ENCODE results near the gene INPP4A.
A peak's percentile ranks its signal among the peaks of the same experiment; 100 is the strongest.
"Not testable (repeated sequence)": the region's sequence is repeated elsewhere in the genome, so short reads cannot be mapped to it uniquely, and the experiment has no call there.

Gene INPP4A

DNA sequence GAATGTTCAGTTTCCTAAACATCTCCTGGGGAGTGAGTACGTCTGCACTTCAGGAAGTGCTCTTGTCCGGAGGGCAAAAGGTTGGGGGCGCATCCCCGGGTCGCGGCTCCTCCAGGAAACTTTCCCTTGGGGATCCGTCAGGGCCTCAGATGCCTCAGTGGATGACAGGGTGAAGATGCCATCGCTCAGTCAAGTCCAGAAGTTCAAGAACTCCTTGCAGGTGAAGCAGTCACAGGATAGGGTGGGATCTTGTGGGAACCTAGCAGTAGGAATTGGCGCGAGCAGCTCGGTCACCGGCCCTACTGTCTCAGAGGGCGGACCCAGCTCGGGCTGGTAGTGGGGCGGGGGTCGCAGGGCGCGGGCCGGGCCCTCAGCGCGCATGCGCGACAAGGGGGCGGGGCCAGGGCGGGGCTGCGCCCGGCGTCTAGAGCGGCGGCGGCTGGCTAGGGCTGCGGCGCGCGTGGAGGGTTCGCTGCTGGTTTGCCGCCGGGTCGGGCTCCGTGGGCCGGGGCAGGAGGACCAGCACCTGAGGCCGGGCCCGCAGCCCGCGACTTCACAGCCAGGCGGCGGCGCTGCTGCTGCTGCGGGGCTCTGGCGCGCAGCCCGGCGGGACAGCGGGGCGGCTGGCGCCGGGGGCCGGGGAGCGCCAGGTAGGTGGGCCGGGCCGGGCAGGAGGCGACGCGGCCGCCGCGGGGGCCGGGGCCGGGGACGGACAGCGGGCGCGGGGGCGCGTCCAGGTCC is at the start of gene INPP4A:
INPP4A (plus strand) TSS at position 423 of the 741 bp plus-strand sequence. CDS start 75,191 bp downstream, outside the sequence.
- peak; percentile 73 for DNase-seq (ENCODE audit: low read depth in 2 of 2)

DNA sequence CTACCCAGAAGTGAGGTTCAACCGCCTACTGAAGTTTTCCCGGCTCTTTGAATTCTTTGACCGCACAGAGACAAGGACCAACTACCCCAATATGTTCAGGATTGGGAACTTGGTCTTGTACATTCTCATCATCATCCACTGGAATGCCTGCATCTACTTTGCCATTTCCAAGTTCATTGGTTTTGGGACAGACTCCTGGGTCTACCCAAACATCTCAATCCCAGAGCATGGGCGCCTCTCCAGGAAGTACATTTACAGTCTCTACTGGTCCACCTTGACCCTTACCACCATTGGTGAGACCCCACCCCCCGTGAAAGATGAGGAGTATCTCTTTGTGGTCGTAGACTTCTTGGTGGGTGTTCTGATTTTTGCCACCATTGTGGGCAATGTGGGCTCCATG is 48.7 kb upstream of the INPP4A start:
- DNase-seq (ENCODE audit: low read depth in 2 of 2) = no peak

DNA sequence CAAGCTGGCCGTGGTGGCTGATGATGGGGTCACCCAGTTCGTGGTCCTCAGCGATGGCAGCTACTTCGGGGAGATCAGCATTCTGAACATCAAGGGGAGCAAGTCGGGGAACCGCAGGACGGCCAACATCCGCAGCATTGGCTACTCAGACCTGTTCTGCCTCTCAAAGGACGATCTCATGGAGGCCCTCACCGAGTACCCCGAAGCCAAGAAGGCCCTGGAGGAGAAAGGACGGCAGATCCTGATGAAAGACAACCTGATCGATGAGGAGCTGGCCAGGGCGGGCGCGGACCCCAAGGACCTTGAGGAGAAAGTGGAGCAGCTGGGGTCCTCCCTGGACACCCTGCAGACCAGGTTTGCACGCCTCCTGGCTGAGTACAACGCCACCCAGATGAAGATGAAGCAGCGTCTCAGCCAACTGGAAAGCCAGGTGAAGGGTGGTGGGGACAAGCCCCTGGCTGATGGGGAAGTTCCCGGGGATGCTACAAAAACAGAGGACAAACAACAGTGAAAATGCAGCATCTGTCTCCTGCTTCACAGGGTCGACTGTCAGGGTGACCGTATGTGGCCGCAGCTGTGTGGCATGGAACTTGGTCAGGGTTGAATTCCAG is 47.8 kb upstream of the INPP4A start:
- DNase-seq (ENCODE audit: low read depth in 2 of 2) = no peak

- DNase-seq (ENCODE audit: low read depth in 2 of 2) = no peak
Measured at GRCh38 chr2:98399140-98399539, 45.5 kb upstream of the INPP4A start.

DNA sequence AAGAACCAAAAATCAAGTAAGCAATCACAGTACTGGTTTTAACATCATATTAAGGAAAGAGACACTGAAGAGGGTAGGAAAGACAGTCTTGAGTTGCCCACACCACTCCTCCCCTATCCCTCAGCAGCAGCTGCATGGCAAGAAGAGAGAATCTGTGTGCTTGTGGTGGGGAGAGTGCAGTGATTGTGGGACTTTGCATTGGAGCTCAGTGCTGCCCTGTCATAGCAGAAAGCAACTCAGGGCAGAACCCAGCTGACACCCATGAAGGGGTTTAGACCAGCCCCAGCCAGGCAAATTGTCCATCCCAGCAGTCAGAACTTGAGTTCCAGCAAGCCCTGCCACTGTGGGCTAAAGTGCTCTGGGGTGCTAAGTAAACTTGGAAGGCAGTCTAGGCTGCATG is 40.8 kb upstream of the INPP4A start:
- DNase-seq (ENCODE audit: low read depth in 2 of 2) = no peak

DNA sequence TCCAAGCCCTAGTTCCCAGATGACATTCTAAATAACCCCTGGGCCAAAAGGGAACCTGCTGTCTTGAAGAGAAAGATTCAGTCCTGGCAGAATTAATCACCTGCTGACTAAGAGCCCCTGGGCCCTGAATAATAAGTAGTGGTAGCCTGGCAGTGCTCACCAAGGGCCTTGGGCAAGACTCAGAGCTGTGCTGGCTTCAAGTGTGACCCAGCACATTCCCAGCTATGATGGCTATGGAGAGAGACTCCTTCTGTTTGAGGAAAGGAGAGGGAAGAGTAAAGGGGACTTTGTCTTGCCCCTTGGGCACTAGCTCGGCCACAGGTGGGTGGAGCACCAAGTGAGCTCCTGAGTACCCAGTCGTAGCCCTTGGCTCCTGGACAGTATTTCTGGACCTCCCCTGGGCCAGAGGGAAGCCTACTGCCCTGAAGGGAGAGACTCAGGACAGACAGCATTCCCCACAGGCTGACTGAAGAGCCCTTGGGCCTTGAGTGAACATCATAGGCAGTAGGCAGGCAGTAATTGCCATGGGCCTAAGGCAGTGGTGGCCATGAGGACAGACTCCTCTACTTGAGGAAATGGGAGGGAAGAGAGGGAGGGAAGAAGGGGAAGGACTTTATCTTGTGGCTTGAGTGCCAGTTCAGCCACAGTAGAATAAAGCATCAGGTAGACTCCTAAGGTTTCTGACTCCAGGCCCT is 40.0 kb upstream of the INPP4A start:
- no peak for DNase-seq (ENCODE audit: low read depth in 2 of 2)

GRCh38 chr2:98405301-98405700 is 39.4 kb upstream of the INPP4A start:
- no peak for DNase-seq (ENCODE audit: low read depth in 2 of 2)

GRCh38 chr2:98408155-98408554 is 36.5 kb upstream of the INPP4A start:
- DNase-seq (ENCODE audit: low read depth in 2 of 2) = no peak

DNA sequence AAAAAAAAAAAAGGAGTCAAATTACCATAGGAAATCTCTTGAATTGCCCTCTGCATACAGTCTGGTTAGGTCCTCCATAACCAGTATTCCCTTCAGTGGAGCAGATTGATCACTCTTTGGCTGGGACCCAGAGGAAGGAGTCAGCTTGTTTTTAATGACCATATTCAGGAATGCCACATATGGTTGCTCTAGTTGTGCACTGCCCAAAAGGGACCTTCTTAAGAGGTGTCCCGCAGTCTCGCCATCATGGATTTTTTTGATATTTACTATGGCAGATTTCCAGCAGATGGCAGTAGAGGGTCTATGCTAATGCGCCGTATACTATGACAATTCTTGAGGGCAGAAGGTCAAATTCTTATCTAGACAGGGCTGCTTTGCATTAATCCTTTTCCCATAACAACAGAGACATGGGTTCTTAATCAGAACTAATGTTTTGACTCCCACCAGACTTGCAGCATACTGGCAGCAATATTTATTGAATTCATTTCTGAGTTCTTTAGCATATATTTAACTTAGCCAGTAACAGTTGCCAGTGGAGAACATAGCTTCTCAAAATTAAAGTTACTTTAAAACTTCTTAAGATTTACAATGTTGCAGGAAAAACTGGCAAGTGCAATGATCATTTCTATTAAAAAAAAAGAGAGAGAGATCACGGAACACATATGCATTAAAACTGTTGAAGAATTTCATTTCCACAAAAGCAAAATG is 31.8 kb upstream of the INPP4A start:
- peak; percentile 27 to 30 for DNase-seq (ENCODE audit: low read depth in 2 of 2)

GRCh38 chr2:98414246-98414645 is 30.4 kb upstream of the INPP4A start:
- DNase-seq (ENCODE audit: low read depth in 2 of 2) = not testable (repeated sequence)

GRCh38 chr2:98415719-98416248 is 28.9 kb upstream of the INPP4A start:
- not testable (repeated sequence) for DNase-seq (ENCODE audit: low read depth in 2 of 2)

DNA sequence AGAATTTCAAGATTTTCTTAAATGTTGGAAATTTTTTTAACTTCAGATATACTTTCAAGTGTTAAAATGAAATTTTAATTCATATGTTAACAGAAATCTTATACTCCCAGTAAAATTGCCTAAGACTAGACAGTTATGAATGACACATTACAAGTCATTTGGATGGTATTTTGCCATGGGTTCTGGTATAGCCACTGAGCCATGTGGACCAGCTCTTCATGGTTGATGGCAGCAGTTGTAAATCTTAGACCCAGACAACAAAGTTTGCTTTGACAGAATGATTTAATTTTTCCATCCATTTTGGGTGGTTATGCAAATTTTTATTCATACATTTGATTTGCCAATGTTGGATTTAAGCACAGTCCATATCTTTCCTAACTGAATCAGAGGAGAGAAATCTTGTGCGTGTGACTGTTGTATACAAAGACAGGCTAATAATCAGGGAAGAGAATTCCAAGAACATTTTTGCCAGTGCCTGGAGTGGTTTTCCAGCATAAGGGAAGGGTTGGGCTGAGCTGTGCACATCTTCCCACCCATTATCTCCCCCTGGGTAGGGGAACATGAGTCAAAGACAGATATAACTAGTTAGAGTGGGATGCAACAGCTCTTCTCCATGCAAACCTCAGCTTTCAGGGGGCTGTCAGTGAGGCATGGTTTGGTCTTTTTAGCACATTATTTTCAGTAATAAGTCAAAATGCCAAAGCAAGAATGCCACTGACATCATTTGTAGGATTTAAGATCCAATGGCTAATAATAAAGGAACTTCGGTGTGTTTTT is 28.1 kb upstream of the INPP4A start:
- no peak for DNase-seq (ENCODE audit: low read depth in 2 of 2)

- DNase-seq (ENCODE audit: low read depth in 2 of 2) = no peak
Measured at GRCh38 chr2:98419544-98419943, 25.1 kb upstream of the INPP4A start.

DNA sequence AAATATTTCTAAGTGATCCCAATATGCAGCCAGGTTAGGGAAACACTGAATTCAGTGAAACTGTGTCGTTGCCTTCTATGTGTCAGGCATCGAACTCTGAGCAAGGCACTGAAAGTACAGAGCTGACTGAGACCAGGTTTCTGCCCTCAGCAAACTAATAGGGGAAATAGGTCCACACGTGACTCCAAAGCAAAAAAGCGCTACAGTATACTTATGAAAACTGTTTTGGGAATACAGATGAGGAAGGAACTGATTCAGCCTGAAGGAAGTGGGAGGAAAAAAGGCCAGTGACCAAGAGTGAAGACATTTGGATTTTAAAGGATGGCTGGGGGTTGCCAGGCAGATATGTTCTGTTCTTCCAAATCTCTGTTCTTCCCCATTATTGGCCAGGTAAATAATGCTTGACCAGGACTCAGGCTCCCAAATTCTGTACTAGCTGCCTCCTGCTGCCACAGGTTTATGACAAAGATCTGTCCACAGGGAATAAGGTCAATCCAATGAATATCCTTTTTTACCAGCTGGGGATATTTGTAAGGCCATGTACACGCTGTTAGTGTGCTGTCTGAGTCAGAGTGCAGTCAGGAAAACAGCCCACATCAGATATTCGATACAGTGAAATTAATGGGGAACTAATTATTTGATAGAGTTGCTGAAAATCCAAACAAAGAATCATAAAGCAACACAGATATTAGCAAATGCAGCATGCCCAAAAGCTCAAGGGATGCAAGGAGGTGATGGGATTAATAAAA is 24.5 kb upstream of the INPP4A start:
- DNase-seq (ENCODE audit: low read depth in 2 of 2) = no peak

DNA sequence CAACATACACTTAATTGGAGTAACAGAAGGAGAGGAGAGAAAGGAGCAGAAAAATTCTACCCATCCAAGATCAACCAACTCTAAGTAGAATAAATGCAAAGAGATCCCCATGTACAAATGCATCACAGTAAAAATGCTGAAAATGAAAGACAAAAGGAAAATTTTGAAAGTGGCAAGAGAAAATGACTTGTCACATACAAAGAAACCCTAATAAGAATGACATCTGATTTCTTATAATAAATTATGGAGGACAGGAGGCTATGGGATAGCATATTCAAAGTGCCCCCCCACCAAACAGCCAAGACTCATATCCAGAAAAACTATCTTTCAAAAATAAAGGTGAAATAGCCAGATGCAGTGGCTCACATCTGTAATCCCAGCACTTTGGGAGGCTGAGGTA is 22.2 kb upstream of the INPP4A start:
- DNase-seq (ENCODE audit: low read depth in 2 of 2) = no peak

GRCh38 chr2:98426771-98427170 is 17.9 kb upstream of the INPP4A start:
- DNase-seq (ENCODE audit: low read depth in 2 of 2) = no peak

GRCh38 chr2:98432145-98432544 is 12.5 kb upstream of the INPP4A start:
- DNase-seq (ENCODE audit: low read depth in 2 of 2) = no peak

GRCh38 chr2:98433363-98433964 is 11.2 kb upstream of the INPP4A start:
- DNase-seq (ENCODE audit: low read depth in 2 of 2) = no peak

GRCh38 chr2:98434492-98434891 is 10.2 kb upstream of the INPP4A start:
- DNase-seq (ENCODE audit: low read depth in 2 of 2) = no peak

DNA sequence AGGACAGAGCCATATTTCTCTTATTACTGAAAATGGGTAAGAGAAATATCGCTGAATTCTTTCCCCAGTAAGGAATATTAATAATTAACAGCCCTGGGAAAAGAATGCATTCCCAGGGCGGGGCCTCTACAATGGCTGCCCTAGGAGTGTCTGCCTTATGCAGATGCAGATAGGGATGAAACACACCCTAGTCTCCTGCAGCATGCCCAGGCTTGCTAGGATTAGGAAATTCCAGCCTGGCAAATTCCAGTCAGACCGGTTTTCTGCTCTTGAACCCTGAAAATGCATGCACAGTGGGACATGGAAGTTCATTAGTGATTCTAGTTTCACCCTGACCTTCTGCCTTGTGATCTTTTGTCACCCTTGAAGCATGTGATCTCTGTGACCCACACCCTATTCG is 9.0 kb upstream of the INPP4A start:
- not testable (repeated sequence) for DNase-seq (ENCODE audit: low read depth in 2 of 2)
